Left cardiac atrium (tissue), 4 donors: ENCODE data around the gene ARHGAP9. TPM values are rescaled to one million over a fixed set of nuclear protein-coding genes. Genes with fewer than 3 reads are reported as not detected.

Experiments used
- ATAC-seq, 2 donors: fragments of 200-7000 bp; cut with Tn5 transposase; one replicate each; pipeline ENCODE4 v1.9.1; 2020; ENCODE audit warnings: mild to moderate bottlenecking in 2 of 2, moderate library complexity in 2 of 2
- DNase-seq: peaks from one replicate; pipeline ENCODE4 v3.0.0-alpha.2; 2020
- intact Hi-C, 2 donors: fragments of 100-400 bp; cut with DNase I; formaldehyde crosslinking; loops; one replicate each; pipeline versions ENCODE4 v1.14.1 to v1.15.1; 2022 to 2023
- long read RNA-seq: library from polyadenylated mRNA; unstranded; transcript quantifications from one replicate; pipeline ENCODE4 v2.0.0, GENCODE V29; 2021
- total RNA-seq, 2 donors: library from RNA; stranded (reverse); fragmentation: NEBNext Ultra II Directional; extraction: Animal tissue kit (Norgen Biotek cat#: 25700); gene quantifications; one replicate each; pipeline ENCODE4 v1.2.1, GENCODE V29; 2021
- donor health status: DM: no; HTN: yes; CAD: no.
- donor health status: DM: no; HTN: yes; CAD: no; lungs with severe emphysema.
- donor health status: DM: yes; HTN: yes; CAD: no.
- donor health status: Dilated cardiomyopathy.

ARHGAP9 gene
- total RNA-seq, result 10 to 100 TPM in 1 of 2 donors, 1 to 10 TPM in 1; 8.0 to 15.2 TPM
- long read RNA-seq, partial matches to known transcripts, result 0 of 5 reads
- long read RNA-seq, other reads (novel, unspliced or antisense), result 4 of 5 reads

- ATAC-seq, result peak in 1 of 2 donors; percentile 31
- intact Hi-C loops, result no loop called here
- DNase-seq, result no peak
These were observed at the start of gene ARHGAP9 for GRCh38 chr12:57479376-57480115. ARHGAP9 (minus strand) TSS chr12:57479866; CDS start chr12:57479406, 460 bp downstream.

- DNase-seq (no peak), ATAC-seq (no peak)
- intact Hi-C loops, result no loop called here
These were observed 49.3 kb upstream of the ARHGAP9 start for GRCh38 chr12:57528831-57529555.

GRCh38 chr12:57528176-57528575 is 48.5 kb upstream of the ARHGAP9 start:
- intact Hi-C loops, result no loop called here
- DNase-seq (no peak), ATAC-seq (no peak)

- no peak for ATAC-seq
- intact Hi-C loops, result no loop called here
- DNase-seq, result no peak
These were observed 47.5 kb upstream of the ARHGAP9 start for GRCh38 chr12:57527184-57527583.

- no peak for DNase-seq
- intact Hi-C loops, result no loop called here
- no peak for ATAC-seq
These were observed 46.9 kb upstream of the ARHGAP9 start for GRCh38 chr12:57526477-57527126.

GRCh38 chr12:57525615-57526383 is 46.1 kb upstream of the ARHGAP9 start:
- DNase-seq (no peak), ATAC-seq (no peak)
- intact Hi-C loops, result no loop called here

- no peak for ATAC-seq
- intact Hi-C loops, result no loop called here
These were observed 45.3 kb upstream of the ARHGAP9 start for GRCh38 chr12:57524814-57525614.

GRCh38 chr12:57523706-57524614 is 44.3 kb upstream of the ARHGAP9 start:
- intact Hi-C loops, result no loop called here
- ATAC-seq (no peak), DNase-seq (no peak)

More at GRCh38 chr12:57524814-57525614, 45.3 kb upstream of the ARHGAP9 start:
- DNase-seq, result no peak

GRCh38 chr12:57522887-57523705 is 43.4 kb upstream of the ARHGAP9 start:
- DNase-seq, result peak; percentile 67
- peak; percentile 1 to 2 for ATAC-seq
- intact Hi-C loops, result no loop called here

GRCh38 chr12:57522011-57522886 is 42.6 kb upstream of the ARHGAP9 start, which contains the start of gene MBD6:
MBD6 (plus strand) TSS chr12:57522824; CDS start chr12:57524304, 1,480 bp downstream.
- ATAC-seq (peak; percentile 37 to 45), DNase-seq (peak; percentile 93)
- intact Hi-C loops, result no loop called here

- DNase-seq, result peak; percentile 54
- no peak for ATAC-seq
- intact Hi-C loops, result no loop called here
These were observed 41.9 kb upstream of the ARHGAP9 start for GRCh38 chr12:57521525-57522010.

- ATAC-seq (peak; percentile 84 to 89), DNase-seq (peak; percentile 100)
- intact Hi-C loops, result no loop called here
These were observed 40.6 kb upstream of the ARHGAP9 start, which contains the start of gene DDIT3 for GRCh38 chr12:57520053-57520818. DDIT3 (minus strand) TSS chr12:57520514; CDS start chr12:57517406, 3,108 bp downstream.

GRCh38 chr12:57519796-57520052 is 40.1 kb upstream of the ARHGAP9 start:
- intact Hi-C loops, result no loop called here
- DNase-seq (no peak), ATAC-seq (no peak)

- peak; percentile 57 for DNase-seq
- intact Hi-C loops, result no loop called here
- ATAC-seq, result peak; percentile 0 to 6
These were observed 39.5 kb upstream of the ARHGAP9 start for GRCh38 chr12:57518920-57519795.
